Fibroblast of the conjunctiva (primary cell): ENCODE results near the gene SPACA7.

Experiments
- DNase-seq: peaks from one replicate; pipeline ENCODE4 v3.0.0-alpha.2; 2010; ENCODE audit warnings: low read depth

Gene SPACA7

GRCh38 chr13:112448621-112449544 lies 72.7 kb downstream of the SPACA7 start:
- DNase-seq = no peak

DNA sequence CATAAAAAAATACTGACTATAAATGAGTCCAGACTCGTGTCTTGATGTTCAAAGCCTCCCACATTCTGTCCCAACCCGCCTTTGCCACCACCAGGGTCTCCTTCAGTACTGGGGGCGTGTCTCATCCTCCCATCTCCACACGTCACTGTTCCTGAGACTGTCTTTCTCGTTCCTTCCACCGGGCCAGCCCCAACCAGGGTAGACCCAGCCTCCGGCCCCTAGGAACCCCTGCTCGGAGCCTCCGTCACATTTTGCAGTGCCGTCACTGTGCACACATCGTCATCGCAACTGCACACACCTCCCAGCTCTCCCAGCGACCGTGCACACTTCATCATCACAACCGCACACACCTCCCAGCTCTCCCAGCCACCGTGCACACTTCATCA lies 73.4 kb downstream of the SPACA7 start:
- no peak for DNase-seq

GRCh38 chr13:112450118-112450903 lies 74.2 kb downstream of the SPACA7 start:
- no peak for DNase-seq

- DNase-seq = no peak
These were observed 74.7 kb downstream of the SPACA7 start for GRCh38 chr13:112450904-112451240.

- DNase-seq = no peak
These were observed 75.6 kb downstream of the SPACA7 start for GRCh38 chr13:112451512-112452379.

DNA sequence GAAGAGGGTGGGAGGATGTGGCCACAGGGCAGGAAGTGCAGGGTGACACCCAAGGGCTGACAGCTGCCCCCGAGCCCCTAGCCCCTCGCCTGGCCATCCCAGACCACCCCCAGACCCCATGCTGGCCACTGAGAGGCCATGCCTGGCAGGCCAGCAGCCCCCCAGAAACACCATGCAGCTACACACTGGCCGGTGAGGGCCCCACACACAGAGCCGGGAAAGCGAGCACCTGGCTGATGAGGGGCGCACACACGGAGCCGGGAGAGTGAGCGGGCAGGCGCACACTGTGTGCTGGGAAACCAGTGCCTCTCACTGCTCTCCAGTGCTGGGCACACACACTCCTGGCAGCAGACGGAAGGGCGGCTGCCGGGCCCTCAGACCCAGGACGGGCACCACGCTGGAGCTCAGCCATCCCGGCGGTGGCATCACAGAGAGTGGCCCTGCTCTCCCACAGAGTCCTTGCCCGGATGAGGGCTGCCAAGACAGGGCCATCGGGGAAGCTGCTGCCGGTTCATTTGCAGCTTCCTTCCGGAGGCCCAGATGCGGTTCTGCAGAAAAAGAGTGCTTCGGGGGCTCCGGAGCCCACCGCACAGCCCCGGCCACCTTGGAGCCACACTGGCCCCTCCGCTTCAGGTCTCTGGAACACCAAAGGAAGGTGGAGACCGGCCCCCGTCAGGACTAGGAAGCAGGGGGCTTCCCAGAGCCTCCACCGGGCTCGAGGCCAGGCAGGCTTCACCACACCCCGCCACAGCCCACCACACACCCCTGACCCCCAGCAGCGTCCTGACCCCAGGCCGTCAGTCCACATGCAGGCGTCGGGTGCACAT lies 76.4 kb downstream of the SPACA7 start:
- no peak for DNase-seq

GRCh38 chr13:112453207-112453829 lies 77.2 kb downstream of the SPACA7 start:
- DNase-seq = no peak

- no peak for DNase-seq
These were observed 77.9 kb downstream of the SPACA7 start for GRCh38 chr13:112453874-112454647.

DNA sequence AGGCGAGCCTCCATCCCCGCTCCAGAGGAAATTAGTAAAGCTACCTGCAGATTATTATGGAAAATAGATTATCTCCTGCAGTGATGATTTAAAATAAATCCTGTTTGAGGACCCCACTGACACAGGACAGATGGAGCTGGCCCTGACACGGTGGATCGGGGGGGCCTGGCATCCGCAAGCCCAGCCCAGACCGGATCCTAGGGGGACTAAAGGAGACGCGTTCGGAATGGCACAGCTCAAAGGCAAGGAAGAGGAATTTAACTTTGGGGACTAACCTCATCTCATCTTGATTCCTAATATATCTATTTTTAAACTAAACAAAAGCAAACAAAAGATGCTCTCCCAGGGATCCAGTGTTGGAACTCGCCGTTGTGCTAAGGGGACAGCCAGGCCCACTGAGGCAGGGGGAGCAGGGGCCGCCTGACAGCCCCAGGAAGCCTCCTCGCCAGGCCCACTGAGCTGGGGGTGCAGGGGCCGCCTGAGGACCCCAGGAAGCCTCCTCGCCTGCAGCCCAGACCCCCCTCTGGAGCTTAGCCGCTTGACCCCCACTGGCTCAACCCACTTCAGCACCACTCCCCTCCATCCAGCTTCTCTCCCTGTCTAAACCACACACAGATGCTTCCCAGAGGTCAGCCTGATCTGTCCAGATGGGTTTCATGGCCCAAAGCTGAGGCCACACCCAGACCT lies 78.6 kb downstream of the SPACA7 start:
- DNase-seq = no peak

- DNase-seq = no peak
These were observed 79.4 kb downstream of the SPACA7 start for GRCh38 chr13:112455476-112456059.

DNA sequence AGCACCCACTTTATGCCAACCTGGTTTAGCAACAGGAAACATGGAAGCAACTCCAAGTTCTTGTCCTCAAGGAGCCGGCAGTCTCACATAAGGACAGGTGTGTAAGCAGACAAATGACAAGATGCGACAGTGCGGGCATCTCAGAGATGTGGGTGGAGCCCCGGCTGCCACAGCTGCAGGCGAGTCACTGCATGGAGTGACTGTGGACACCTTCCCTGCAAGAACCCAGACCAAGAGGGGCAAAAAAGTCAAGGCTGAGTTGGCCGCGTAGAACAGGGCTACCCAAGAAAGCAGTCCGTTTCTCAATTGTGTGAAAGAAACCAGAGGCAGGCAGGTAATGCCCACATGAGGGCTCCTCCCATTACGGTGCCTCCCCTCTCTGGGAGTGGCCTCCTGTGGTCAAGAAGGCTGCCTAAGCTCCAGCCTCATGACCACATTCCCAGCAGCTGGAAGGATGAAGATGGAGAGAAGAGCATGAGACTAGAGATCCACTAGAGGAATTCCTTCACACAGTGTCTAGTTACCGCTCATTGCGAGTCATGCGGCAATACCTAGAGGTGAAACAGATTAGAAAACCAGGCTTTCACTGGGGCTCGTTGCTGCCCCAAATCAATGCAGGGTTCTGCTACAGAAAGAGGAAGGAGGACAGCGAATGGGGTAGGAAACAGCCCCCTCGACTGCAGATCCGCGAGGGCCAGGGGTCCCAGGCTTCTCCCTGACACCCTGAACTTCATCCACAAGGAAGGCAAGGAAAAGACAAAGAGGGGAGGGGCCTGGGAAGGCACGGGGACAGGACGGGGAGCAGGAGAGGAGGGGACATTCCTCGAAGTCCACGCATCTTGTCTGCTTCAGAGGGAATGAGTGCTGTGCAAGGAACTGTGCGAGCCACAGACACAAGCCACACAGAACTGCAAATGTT lies 80.2 kb downstream of the SPACA7 start:
- DNase-seq = no peak

DNA sequence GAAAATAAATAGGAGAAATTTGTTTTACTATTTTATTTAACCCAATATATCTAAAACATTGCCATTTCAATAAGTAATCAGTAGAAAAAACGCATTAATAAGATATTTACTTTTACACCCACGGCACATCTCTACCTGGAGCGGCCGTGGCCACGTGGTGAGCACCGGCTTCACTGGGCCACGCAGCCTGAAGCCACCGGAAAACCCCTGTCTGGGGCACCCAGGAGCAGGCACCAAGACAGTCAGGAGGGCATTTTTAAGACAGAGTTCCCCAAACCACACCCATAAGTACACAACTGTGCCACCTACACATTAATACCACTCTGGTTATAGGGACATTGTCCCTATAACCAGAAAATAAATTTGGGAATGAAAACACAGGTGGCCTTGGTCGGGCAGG lies 80.9 kb downstream of the SPACA7 start:
- DNase-seq = no peak

GRCh38 chr13:112457485-112457884 lies 81.3 kb downstream of the SPACA7 start:
- DNase-seq = no peak

DNA sequence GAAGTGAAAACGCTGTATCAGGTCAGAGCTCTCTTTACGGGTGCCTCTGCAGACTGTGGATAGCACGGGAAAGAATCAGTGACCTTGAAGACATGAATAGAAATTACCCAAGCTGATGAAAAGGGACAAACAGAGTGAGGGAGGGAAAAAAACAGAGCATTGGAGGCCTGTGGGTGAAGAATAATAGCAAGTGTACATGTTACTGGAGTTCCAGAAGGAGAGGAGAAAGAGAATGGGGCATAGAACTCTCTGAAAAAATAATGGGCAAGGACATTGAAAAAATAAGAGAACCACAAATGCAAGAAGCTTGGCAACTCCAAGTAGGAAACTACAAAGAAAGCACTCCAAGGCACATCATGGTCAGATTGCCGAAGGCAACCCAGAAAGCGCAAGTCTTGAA lies 86.3 kb downstream of the SPACA7 start:
- DNase-seq = no peak

- DNase-seq = no peak
These were observed 88.6 kb downstream of the SPACA7 start for GRCh38 chr13:112464720-112465119.

DNA sequence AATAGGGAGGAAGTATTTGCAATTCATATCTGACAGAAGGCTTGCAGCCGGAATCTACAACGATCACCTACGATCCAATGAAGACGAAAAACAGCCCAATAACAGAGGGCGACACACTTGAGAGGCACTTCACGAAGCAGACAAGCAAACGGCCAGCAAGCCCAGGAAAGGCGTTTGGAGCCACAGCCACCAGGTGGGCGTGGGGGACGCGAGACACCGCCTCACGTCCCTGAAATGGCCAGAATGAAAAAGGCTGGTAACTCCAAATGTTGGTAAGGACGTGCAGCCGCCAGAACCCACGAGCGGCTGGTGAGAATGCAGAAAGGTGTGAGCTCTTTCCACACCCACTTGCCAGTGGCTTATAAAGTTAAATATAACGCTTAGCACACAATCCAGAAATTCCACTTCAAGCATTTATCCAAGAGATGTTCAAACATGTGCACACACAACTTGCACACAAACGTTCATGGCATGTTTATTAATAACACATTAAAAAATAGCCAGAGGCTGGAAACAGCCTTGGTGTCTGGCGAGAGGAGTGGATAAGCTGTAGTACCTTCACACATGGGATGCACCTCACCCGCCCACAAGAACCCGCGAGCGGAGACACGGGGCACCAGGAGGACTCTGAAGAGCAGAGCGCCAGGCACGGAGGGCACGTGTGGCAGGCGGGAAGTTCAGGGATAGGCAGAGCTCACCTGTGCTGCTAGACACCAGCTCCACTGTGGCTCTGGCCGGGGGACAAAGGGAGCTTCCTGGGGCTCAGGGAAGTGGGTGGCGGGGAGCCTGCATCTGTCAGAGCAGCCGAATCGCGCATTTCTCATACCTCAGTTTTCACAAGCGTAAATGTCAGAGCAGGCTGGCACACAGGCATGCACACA lies 89.3 kb downstream of the SPACA7 start:
- DNase-seq = no peak
